Measurements from ENCODE around the gene GADD45B.

GADD45B gene

DNA sequence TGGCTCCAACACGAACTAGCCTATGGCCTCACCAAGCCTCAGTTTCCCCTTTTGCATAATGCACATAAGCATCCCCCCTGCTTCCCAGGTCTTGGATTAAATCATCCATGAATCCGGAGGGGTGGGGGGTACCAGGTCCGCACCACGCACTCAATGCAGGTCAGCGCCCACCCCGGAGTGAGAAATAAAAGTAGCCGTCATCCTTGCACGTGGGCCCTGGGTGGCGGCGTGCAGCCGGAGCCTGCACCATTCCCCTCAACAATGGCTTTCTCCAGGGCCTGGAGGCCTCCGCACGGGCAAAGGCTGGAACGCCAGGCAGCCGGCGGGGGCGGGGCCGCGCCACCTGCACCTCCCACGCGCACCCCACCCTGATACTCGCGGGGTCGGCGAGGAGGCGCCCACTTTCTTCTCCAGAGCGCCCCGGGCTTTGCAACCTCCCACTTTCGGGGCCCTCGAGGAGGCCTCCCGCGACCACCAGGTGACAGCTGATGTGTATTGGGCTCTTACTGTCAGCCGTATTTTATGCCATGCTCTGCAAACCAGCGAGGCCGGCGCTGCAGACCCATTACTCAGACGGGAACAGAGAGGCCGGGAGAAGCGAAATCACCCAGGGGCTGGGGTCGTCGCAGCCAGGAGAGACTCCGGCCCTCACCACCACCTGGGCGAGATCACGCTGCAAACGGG, 767 bp upstream of the GADD45B start:
- peak overlapping the region; percentile 98 for H3K4me3 ChIP-seq (ENCODE audit: low read depth, low read length)
- TF ChIP-seq, protein P1, sequence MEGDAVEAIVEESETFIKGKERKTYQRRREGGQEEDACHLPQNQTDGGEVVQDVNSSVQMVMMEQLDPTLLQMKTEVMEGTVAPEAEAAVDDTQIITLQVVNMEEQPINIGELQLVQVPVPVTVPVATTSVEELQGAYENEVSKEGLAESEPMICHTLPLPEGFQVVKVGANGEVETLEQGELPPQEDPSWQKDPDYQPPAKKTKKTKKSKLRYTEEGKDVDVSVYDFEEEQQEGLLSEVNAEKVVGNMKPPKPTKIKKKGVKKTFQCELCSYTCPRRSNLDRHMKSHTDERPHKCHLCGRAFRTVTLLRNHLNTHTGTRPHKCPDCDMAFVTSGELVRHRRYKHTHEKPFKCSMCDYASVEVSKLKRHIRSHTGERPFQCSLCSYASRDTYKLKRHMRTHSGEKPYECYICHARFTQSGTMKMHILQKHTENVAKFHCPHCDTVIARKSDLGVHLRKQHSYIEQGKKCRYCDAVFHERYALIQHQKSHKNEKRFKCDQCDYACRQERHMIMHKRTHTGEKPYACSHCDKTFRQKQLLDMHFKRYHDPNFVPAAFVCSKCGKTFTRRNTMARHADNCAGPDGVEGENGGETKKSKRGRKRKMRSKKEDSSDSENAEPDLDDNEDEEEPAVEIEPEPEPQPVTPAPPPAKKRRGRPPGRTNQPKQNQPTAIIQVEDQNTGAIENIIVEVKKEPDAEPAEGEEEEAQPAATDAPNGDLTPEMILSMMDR (IDR thresholded peaks at IDR 0.05; ENCODE audit: low read depth, low read length): no peak

DNA sequence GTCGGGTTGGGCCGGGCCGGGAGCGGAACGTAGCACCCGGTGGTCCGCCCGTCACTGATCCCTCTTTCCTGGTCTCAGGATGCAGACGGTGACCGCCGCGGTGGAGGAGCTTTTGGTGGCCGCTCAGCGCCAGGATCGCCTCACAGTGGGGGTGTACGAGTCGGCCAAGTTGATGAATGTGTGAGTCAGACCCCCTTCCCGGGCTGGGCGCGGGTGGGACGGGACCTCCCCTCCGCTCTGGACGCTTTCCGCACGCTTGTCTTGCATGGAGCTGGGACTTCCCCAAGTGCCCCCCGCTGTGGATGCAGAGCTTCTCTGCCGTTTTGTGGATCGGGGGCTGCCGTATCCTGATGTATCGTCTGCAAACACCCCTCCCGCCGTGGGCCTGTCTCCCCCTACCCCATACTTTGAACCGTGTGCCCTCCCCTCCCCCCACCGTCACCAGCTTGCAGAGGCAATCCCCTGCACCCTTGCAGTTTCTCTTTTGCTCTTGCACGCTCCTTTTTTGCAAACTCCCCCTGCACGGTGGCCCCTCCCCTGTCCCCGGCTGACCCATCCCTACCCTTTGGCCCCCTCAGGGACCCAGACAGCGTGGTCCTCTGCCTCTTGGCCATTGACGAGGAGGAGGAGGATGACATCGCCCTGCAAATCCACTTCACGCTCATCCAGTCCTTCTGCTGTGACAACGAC, 669 bp downstream of the GADD45B start:
- H3K4me3 ChIP-seq (ENCODE audit: low read depth, low read length): peak overlapping the region; percentile 98
- TF ChIP-seq, protein P1 (IDR thresholded peaks at IDR 0.05; ENCODE audit: low read depth, low read length): no peak

DNA sequence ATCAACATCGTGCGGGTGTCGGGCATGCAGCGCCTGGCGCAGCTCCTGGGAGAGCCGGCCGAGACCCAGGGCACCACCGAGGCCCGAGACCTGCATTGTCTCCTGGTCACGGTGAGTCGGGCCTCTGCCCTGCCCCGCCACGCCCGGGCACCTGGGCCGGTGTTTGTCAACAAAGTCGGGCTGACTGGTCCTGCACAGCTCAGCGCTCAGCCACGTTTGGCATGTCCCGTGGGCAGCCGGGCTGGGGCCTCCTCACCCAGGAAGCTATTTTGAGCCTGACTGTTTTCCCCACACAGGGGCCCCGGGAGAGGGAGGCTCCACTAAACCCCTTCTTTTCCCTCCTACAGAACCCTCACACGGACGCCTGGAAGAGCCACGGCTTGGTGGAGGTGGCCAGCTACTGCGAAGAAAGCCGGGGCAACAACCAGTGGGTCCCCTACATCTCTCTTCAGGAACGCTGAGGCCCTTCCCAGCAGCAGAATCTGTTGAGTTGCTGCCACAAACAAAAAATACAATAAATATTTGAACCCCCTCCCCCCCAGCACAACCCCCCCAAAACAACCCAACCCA, 1.3 kb downstream of the GADD45B start:
- TF ChIP-seq, protein P1 (IDR thresholded peaks at IDR 0.05; ENCODE audit: low read depth, low read length): no peak
- peak overlapping the region; percentile 98 for H3K4me3 ChIP-seq (ENCODE audit: low read depth, low read length)

DNA sequence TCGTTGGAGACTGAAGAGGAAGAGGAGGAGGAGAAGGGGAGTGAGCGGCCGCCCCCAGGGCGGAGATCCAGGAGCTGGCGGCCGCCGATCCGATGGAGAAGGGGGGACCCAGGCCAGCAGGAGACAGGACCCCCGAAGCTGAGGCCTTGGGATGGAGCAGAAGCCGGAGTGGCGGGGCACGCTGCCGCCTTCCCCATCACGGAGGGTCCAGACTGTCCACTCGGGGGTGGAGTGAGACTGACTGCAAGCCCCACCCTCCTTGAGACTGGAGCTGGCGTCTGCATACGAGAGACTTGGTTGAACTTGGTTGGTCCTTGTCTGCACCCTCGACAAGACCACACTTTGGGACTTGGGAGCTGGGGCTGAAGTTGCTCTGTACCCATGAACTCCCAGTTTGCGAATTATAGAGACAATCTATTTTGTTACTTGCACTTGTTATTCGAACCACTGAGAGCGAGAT, 1.8 kb downstream of the GADD45B start:
- TF ChIP-seq, protein P1 (IDR thresholded peaks at IDR 0.05; ENCODE audit: low read depth, low read length): no peak
- H3K4me3 ChIP-seq (ENCODE audit: low read depth, low read length): peak overlapping the region; percentile 98

DNA sequence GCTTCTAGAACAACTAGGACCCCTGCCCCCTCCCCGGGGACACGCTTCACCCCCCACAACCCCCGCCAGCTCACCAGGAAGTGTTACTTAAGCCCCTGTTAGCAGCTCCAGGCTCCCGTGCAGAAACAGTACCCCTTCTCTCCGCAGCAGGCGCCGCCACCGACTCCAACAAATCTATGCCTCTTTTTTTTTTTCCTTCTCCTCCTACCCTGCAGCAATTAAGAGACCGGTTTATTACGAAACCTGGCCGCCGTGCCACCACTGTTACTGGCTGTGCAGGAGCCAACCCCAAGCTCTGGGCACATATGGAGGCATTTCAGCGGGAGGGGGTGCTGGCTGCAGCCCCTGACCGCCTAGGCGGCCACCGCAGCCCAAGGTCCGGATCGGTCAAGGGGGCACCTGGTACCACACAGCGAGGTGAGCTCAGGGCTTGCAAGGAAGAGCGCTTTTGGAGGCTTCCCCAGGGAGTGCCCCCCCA, 2.4 kb downstream of the GADD45B start:
- H3K4me3 ChIP-seq (ENCODE audit: low read depth, low read length): peak overlapping the region; percentile 98
- TF ChIP-seq, protein P1 (IDR thresholded peaks at IDR 0.05; ENCODE audit: low read depth, low read length): no peak

DNA sequence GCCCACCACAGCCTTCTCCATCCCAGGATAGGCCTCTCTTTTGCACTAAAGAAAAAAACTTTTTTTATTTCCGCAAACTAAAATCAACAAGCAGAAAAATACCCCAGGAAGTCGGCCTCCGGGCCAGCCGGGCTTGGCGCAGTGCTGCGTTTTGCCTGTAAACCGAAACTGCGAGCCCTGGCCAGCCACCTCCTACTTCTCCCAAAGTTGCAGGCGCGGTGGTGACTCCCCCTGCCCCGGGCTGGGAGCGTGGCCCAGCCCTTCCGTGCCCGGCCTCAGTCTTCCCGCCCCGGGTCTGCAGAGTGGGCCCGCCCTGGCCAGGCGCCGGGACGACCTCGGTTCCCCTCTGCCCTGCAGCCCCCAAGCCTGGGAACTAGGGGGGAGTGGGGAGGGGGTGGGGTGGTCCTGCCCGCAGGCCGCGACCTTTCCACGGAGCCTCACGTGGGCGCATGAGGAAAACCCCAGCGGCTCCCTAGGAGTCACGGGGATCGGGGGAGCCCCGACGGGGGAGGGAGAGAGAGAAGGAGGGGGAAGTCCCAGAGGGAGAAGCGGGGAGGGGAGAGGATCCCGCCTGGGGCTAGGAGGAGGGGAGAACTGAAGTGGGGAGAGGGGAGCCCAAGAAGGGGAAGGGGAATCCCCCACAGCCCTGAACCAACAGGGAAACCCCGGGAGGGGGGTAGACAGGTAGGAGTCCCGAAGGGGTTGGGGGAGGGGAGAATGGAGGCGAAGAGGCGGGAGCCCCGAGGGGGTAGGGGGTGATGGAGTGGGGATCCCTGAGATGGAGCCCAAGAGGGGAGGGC, 3.0 kb downstream of the GADD45B start:
- H3K4me3 ChIP-seq (ENCODE audit: low read depth, low read length): peak overlapping the region; percentile 98
- TF ChIP-seq, protein P1 (IDR thresholded peaks at IDR 0.05; ENCODE audit: low read depth, low read length): no peak
